ENCODE data around the gene CENATAC.
A peak's percentile ranks its signal among the peaks of the same experiment; 100 is the strongest.
"Not testable (repeated sequence)": the region's sequence is repeated elsewhere in the genome, so short reads cannot be mapped to it uniquely, and the experiment has no call there.

CENATAC gene

GRCh38 chr11:119027561-119028345, 29.8 kb downstream of the CENATAC start:
- DNase-seq, result no peak

GRCh38 chr11:119028346-119029068, 30.6 kb downstream of the CENATAC start:
- peak; percentile 33 for DNase-seq

GRCh38 chr11:119029069-119029339, 31.1 kb downstream of the CENATAC start:
- no peak for DNase-seq

GRCh38 chr11:119029340-119030028, 31.5 kb downstream of the CENATAC start:
- DNase-seq, result peak; percentile 42

GRCh38 chr11:119030029-119030328, 32.0 kb downstream of the CENATAC start:
- DNase-seq, result no peak

- peak; percentile 99 for DNase-seq
Measured at GRCh38 chr11:119030329-119031047, 32.5 kb downstream of the CENATAC start, which contains the start of gene SLC37A4. TSS of gene SLC37A4 (minus strand) at chr11:119030877.

GRCh38 chr11:119031912-119032280, 34.0 kb downstream of the CENATAC start:
- no peak for DNase-seq

- DNase-seq, result not testable (repeated sequence)
Measured at GRCh38 chr11:119033421-119033820, 35.5 kb downstream of the CENATAC start.

GRCh38 chr11:119034813-119035212, 36.9 kb downstream of the CENATAC start:
- no peak for DNase-seq

GRCh38 chr11:119038884-119039283, 40.9 kb downstream of the CENATAC start:
- DNase-seq, result no peak

- DNase-seq, result not testable (repeated sequence)
Measured at GRCh38 chr11:119039471-119039870, 41.5 kb downstream of the CENATAC start.

GRCh38 chr11:119041821-119042514, 44.0 kb downstream of the CENATAC start:
- DNase-seq, result no peak

- no peak for DNase-seq
Measured at GRCh38 chr11:119042927-119043326, 45.0 kb downstream of the CENATAC start.

- DNase-seq, result no peak
Measured at GRCh38 chr11:119044708-119045107, 46.8 kb downstream of the CENATAC start.

- DNase-seq, result no peak
Measured at GRCh38 chr11:119046489-119046888, 48.6 kb downstream of the CENATAC start.

- no peak for DNase-seq
Measured at GRCh38 chr11:119047205-119047604, 49.3 kb downstream of the CENATAC start.

GRCh38 chr11:119048644-119049043, 50.7 kb downstream of the CENATAC start:
- DNase-seq, result no peak

- DNase-seq, result no peak
Measured at GRCh38 chr11:119049081-119049480, 51.1 kb downstream of the CENATAC start.

- no peak for DNase-seq
Measured at GRCh38 chr11:119051440-119052162, 53.7 kb downstream of the CENATAC start.

- no peak for DNase-seq
Measured at GRCh38 chr11:119052163-119052814, 54.4 kb downstream of the CENATAC start.

- no peak for DNase-seq
Measured at GRCh38 chr11:119054418-119054817, 56.5 kb downstream of the CENATAC start.

GRCh38 chr11:119055901-119056300, 58.0 kb downstream of the CENATAC start:
- peak; percentile 27 for DNase-seq
